ENCODE data around the gene FZD8. TPM values are rescaled to one million over a fixed set of nuclear protein-coding genes. Genes with fewer than 3 reads are reported as not detected.

FZD8 gene
- total RNA-seq, 1 donor from 2014 or later = 8.9 TPM

- DNase-seq = no peak
- Mint-ChIP-seq H3K36me3 (ENCODE audit: unreplicated experiment) (peaks cover 10% of the 10 kb centered on the region), H3K4me1 (ENCODE audit: low read depth, unreplicated experiment) (no peaks in the 10 kb centered on the region), H3K27ac (ENCODE audit: unreplicated experiment) (no peak overlapping the region), H3K9me3 (ENCODE audit: unreplicated experiment) (peaks cover 7% of the 10 kb centered on the region), H3K27me3 (ENCODE audit: unreplicated experiment) (peaks cover 8% of the 10 kb centered on the region), H3K4me3 (ENCODE audit: unreplicated experiment) (no peak overlapping the region)
- no peak for TF ChIP-seq CTCF (IDR thresholded peaks at IDR 0.05; ENCODE audit: partially characterized antibody, unreplicated experiment)
Observed at GRCh38 chr10:35613597-35614226, 28.4 kb downstream of the FZD8 start.

GRCh38 chr10:35613107-35613440, 29.0 kb downstream of the FZD8 start:
- H3K36me3 Mint-ChIP-seq (ENCODE audit: unreplicated experiment) = peaks cover 10% of the 10 kb centered on the region
- no peak for DNase-seq
- peaks cover 8% of the 10 kb centered on the region for H3K27me3 Mint-ChIP-seq (ENCODE audit: unreplicated experiment)
- TF ChIP-seq CTCF (IDR thresholded peaks at IDR 0.05; ENCODE audit: partially characterized antibody, unreplicated experiment) = no peak
- H3K4me3 Mint-ChIP-seq (ENCODE audit: unreplicated experiment) = no peak overlapping the region
- H3K4me1 Mint-ChIP-seq (ENCODE audit: low read depth, unreplicated experiment) = no peaks in the 10 kb centered on the region
- H3K27ac Mint-ChIP-seq (ENCODE audit: unreplicated experiment) = no peak overlapping the region
- peaks cover 7% of the 10 kb centered on the region for H3K9me3 Mint-ChIP-seq (ENCODE audit: unreplicated experiment)

- H3K4me3 Mint-ChIP-seq (ENCODE audit: unreplicated experiment) = no peak overlapping the region
- H3K9me3 Mint-ChIP-seq (ENCODE audit: unreplicated experiment) = peaks cover 7% of the 10 kb centered on the region
- H3K36me3 Mint-ChIP-seq (ENCODE audit: unreplicated experiment) = peaks cover 10% of the 10 kb centered on the region
Observed at GRCh38 chr10:35612385-35613106, 29.6 kb downstream of the FZD8 start.

GRCh38 chr10:35611750-35612149, 30.3 kb downstream of the FZD8 start:
- Mint-ChIP-seq H3K27me3 (ENCODE audit: unreplicated experiment) (peaks cover 12% of the 10 kb centered on the region), H3K36me3 (ENCODE audit: unreplicated experiment) (peaks cover 10% of the 10 kb centered on the region), H3K4me1 (ENCODE audit: low read depth, unreplicated experiment) (no peaks in the 10 kb centered on the region), H3K27ac (ENCODE audit: unreplicated experiment) (no peak overlapping the region), H3K4me3 (ENCODE audit: unreplicated experiment) (no peak overlapping the region), H3K9me3 (ENCODE audit: unreplicated experiment) (peaks cover 10% of the 10 kb centered on the region)
- TF ChIP-seq CTCF (IDR thresholded peaks at IDR 0.05; ENCODE audit: partially characterized antibody, unreplicated experiment) = no peak
- no peak for DNase-seq

More at GRCh38 chr10:35612385-35613106, 29.6 kb downstream of the FZD8 start:
- Mint-ChIP-seq H3K4me1 (ENCODE audit: low read depth, unreplicated experiment) (no peaks in the 10 kb centered on the region), H3K27ac (ENCODE audit: unreplicated experiment) (no peak overlapping the region), H3K27me3 (ENCODE audit: unreplicated experiment) (peaks cover 8% of the 10 kb centered on the region)
- no peak for DNase-seq
- no peak for TF ChIP-seq CTCF (IDR thresholded peaks at IDR 0.05; ENCODE audit: partially characterized antibody, unreplicated experiment)

- no peak for TF ChIP-seq CTCF (IDR thresholded peaks at IDR 0.05; ENCODE audit: partially characterized antibody, unreplicated experiment)
- no peak for DNase-seq
- no peaks in the 10 kb centered on the region for H3K4me1 Mint-ChIP-seq (ENCODE audit: low read depth, unreplicated experiment)
- H3K36me3 Mint-ChIP-seq (ENCODE audit: unreplicated experiment) = peaks cover 10% of the 10 kb centered on the region
- H3K27ac Mint-ChIP-seq (ENCODE audit: unreplicated experiment) = no peak overlapping the region
- peaks cover 10% of the 10 kb centered on the region for H3K9me3 Mint-ChIP-seq (ENCODE audit: unreplicated experiment)
- no peak overlapping the region for H3K4me3 Mint-ChIP-seq (ENCODE audit: unreplicated experiment)
- H3K27me3 Mint-ChIP-seq (ENCODE audit: unreplicated experiment) = peaks cover 8% of the 10 kb centered on the region
Observed at GRCh38 chr10:35608328-35608672, 33.8 kb downstream of the FZD8 start.
